ENCODE measurements around the gene MANSC4.

The MANSC4 gene

GRCh38 chr12:27797301-27798025, 17.4 kb upstream of the MANSC4 start:
- no peak for DNase-seq

GRCh38 chr12:27796128-27796527, 16.1 kb upstream of the MANSC4 start:
- no peak for DNase-seq

GRCh38 chr12:27794818-27795584, 15.0 kb upstream of the MANSC4 start:
- DNase-seq = no peak

DNA sequence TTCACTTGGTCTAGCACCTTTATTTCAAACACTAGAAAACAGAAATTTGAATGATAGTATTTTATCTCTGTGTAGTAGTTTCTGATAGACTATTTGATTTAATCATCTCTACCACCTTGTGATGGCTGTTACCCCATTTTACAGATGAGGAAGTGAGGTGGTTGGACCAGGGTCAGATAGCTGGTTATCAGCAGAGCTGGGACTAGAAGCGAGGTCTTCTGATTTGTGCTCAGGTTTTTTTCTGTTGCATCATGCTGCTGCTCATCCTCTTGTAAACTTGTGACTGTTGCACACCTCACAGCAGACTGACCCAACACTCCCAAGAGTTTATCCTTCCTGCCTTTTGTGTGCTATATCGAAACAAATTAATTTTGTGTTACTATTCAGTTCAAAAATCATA, 10.1 kb upstream of the MANSC4 start:
- no peak for DNase-seq

- no peak for DNase-seq
Observed at GRCh38 chr12:27787559-27787958, 7.5 kb upstream of the MANSC4 start.

GRCh38 chr12:27785882-27786570, 6.0 kb upstream of the MANSC4 start:
- no peak for DNase-seq

GRCh38 chr12:27782481-27782880, 2.4 kb upstream of the MANSC4 start:
- no peak for DNase-seq

DNA sequence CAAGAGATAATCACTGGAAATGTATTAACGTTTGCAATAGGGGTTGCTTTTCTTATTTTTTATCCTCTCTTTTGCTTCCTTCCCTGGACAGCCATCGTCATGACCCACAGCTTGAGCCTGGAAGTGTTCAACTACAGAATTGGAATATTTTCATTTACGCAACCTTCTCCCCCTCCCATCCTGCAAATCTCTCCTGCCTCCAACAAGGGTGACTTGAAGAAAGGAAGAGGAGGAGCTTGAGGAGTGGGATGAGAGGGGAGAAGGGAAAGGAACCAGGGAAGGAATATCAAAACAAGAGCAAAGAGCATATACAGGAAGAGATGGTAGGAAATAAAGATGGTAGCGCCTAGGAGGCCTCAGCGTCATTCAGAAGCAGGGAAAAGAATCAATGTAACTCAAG, 1.6 kb upstream of the MANSC4 start:
- DNase-seq = no peak

- DNase-seq = peak; percentile 20
Observed at GRCh38 chr12:27780612-27781408, 774 bp upstream of the MANSC4 start.

GRCh38 chr12:27779416-27779919, 568 bp downstream of the MANSC4 start:
- no peak for DNase-seq

- no peak for DNase-seq
Observed at GRCh38 chr12:27778206-27778605, 1.8 kb downstream of the MANSC4 start.

- no peak for DNase-seq
Observed at GRCh38 chr12:27777141-27777540, 2.9 kb downstream of the MANSC4 start.

- DNase-seq = no peak
Observed at GRCh38 chr12:27772328-27773049, 7.5 kb downstream of the MANSC4 start.

GRCh38 chr12:27771481-27772327, 8.3 kb downstream of the MANSC4 start:
- DNase-seq = no peak

DNA sequence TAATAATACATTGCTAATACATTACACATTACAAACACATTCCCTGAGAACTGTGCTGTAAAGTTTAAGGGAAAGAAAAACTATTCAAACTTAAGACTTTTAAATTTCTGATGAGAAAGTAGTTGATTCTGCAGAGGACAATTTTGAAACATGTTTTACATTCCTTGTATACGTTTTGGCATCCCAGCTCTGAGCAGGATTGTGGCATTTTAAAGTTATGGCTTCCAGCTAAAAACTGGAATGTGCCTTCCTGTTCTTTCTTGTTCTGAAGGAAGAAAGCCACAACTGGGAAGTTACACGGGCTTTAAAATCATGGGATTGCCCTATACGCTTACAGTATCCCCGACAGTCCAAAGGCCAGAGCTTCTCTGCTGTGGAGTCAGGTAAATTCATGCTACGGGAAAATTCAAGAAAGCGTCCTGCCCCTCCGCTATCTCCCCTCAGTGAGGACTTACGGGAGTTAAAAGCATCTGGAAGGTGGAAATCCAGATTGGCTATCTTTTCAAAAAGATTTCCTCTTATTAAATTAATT, 10.8 kb downstream of the MANSC4 start:
- DNase-seq = no peak

- DNase-seq = no peak
Observed at GRCh38 chr12:27766587-27766986, 13.4 kb downstream of the MANSC4 start.

GRCh38 chr12:27762757-27763156, 17.3 kb downstream of the MANSC4 start:
- no peak for DNase-seq

GRCh38 chr12:27756670-27757195, 23.3 kb downstream of the MANSC4 start:
- no peak for DNase-seq

DNA sequence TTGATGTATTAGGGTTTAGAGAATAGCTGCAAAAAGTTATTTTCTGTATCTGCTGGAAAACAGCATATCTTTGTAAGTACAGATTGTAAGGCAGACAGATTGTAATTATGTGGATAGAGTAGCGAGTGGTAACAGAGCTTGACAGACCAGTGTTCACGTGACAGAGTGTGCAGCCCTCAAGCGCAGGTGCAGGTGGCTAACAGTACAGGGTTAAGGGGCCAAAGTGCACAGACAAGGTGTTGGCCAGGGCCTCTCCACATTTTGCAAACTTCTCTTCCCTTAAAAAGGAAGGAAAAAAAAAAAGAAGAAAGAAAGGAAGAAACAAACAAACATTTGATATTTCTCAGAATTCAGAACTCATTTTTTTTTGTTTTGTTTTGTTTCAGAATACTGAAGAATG, 25.2 kb downstream of the MANSC4 start:
- no peak for DNase-seq

- DNase-seq = no peak
Observed at GRCh38 chr12:27751386-27752047, 28.5 kb downstream of the MANSC4 start.
